ENCODE data around the gene CAPZB.

CAPZB gene

GRCh38 chr1:19429611-19430010 lies 55.7 kb downstream of the CAPZB start:
- peak; percentile 53 for DNase-seq (ENCODE audit: low spot score)

DNA sequence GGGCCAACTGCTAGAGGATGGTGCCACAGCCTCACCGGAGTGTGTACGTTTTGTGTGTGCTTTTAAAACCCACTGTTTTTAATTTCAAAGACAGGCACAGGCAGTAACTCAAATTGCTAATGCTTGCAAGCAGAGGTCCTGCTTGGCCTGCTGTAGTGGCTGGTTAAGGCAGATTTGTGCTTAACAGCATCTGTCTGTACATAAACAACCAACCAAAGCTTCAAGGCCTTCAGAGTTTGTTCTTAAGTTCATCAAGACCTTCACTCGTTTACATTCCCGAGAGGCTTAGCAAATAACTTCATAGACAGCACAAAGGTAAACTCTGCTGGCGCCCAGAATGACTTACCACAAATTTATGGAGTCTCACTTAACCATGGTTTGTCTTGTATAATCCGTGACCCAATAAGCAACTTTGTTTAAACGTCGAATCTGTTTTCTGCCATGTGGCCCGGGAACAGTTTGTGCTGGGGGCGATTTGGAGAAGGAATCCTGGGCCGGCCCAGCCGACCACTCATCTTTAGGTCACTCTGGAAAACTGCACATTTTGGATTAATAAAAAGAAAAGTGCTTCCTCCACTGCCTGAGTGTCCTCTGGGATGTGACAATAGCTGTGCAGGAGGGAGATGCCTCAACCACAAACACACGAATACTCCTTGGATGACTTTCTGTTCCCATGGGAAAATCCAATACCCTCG lies 58.1 kb downstream of the CAPZB start:
- DNase-seq (ENCODE audit: low spot score): no peak

DNA sequence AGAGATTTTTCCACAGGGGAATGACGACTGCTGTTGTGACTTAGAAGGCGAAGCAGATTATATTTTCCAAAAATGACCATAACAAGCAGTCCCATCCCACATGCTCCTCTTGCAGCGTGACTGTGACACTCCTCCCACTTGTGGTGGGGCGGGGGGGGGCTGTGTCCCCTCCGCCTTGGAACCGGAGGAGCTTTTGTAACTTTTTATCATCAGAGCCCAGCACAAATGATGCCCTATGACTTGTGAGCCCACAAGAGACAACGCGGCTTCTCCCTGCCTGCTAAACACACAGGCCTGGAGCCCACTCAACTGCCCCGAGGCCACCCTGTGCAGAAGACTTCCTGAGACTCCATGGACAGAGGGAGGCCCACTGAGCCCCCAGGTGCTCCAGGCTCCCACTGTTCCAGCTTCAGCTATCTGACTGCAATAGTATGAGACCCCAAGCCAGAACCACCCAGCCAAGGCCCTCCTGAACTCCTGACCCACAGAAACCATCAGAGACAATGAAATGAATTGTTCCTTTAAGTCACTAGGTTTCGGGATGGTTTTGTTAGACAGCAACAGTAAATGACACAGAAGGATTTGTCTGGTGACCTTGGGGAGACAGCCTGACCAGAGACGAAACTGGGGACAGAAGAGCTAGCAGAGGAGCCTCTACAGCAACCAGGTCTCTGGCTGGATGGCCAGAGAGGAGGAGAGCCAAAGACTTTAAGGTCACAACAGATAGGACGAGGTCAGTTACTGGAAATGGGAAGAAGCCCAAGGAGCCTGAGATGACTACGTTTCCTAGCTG lies 58.8 kb downstream of the CAPZB start:
- DNase-seq (ENCODE audit: low spot score): no peak

DNA sequence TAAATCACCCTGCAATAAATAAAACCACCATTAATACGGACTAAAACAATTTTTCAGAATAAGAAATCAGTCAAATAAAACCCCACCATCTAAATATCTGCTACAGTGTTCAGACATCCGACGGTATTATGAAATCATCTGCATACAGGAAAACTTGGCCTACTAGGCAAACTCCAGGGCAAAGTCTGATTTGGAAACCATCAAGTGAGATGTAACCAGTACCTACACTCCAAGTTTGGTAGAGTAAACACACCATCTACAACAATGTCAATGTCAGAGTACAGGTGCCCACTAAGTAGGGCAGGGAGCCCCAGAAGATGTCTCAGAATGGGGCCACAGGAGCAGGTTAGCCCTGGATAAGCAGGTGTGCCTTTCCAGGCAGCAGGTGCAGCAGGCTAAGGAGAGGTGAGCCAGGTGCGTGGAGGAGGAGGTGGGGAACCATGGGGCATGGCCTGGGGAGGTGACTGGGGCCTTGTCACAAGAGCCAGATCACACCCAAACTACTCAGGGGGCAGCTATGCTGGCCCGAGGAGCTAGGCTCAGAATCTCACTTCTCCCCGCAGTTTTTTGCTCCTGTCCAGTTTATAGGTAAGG lies 59.6 kb downstream of the CAPZB start:
- no peak for DNase-seq (ENCODE audit: low spot score)

DNA sequence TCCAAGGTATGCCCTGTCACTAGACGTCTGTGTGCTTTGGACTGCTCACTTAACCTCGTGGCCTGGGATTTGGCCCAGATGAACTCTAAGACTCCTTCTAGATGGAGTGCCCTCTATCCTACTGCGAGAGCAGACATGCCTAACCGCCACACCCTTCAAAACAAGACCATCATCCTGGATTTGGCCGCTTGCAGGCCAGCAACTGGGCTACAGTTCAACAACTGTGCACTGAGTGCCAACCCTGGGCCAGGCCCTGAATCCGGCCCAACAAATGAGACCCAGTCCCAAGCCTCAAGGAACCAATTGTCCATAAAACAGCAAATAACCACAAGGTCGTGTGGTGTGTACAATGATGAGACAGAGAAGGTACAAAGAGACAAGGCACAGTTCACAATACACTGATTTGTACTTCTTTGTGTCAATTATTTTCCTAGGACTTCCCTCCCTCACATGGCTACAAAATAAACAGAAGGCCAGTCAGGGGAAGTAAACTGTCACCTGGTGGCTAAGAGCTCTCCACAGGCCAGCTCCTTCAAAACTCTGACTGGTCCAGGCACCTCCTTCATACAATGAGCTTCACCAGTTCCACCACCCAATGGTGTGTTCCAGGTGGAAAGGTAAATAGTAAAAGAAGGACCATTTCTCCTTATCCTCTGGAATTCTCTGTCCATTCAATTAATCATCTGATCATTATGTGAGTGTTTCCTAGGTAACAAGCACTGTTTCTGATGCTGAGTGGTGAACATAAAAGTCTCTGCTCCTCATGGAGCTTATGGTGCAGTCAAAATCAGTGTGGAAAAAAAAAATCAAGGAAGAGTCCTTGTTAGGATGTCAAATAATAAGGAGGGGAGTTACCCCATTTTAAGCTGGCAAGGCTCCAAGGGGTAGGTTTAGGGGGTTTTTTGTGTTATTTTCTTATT lies 60.4 kb downstream of the CAPZB start:
- DNase-seq (ENCODE audit: low spot score): no peak

GRCh38 chr1:19423130-19423529 lies 62.2 kb downstream of the CAPZB start:
- no peak for DNase-seq (ENCODE audit: low spot score)

DNA sequence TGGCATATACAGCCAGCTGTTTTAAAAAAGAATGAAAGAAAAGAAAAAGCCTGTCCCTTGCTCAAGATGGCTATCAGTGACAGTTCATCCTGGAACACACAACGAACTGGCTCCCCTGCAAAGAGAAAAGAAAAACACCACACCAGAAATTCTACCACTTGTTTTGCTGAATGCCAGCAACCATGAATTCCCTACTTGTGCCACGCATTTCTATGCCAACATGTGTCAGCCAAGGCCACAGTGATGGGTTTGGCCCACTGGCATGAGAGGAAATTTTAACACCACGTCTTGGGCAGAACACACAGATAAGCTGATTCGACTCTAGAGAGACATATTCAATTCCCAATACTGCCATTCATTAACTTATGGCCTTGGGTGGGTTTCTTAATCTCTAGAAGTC lies 64.0 kb downstream of the CAPZB start:
- DNase-seq (ENCODE audit: low spot score): no peak

- no peak for DNase-seq (ENCODE audit: low spot score)
Observed at GRCh38 chr1:19420606-19421005, 64.7 kb downstream of the CAPZB start.

DNA sequence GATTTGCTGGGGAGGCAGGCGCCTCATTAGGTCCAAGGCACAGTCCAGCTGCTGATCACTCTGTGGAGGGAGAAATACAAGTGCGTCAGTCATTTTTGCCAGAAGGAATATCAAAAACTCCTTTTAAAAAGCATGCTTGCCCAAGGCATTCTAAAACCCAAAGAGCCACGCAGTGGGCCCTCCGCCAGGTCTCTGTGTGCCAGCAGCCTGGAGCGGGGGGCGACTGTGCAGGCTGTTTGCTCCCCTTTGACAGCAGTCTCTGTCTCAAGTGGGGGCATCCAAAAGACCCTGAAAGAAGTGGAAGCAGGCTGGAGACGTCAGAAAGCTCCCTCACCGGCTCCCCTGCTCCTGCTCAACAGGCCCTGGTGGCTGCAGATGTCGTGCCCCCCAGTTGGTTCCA lies 65.6 kb downstream of the CAPZB start:
- DNase-seq (ENCODE audit: low spot score): no peak

DNA sequence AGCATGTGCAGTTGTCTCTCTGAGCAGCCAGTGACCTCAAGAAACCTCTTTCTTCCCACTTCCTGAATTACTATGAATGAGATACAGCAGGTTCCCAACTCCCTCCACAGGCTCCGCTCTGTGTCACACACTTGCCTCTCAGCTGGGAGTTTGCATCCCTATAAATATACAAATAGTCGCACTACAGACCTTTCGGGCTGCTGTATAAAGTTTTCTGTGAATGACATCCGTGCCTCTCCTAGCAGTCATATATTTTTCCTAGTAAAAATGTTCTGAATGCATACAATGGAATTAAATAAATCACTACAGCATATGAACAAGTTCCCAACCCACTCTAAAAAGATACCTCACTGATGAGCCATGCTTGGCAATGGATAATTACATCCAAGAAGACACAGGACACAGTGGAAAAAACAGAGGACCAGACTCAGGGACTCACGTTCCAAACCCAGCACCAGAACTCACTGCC lies 66.8 kb downstream of the CAPZB start:
- no peak for DNase-seq (ENCODE audit: low spot score)

DNA sequence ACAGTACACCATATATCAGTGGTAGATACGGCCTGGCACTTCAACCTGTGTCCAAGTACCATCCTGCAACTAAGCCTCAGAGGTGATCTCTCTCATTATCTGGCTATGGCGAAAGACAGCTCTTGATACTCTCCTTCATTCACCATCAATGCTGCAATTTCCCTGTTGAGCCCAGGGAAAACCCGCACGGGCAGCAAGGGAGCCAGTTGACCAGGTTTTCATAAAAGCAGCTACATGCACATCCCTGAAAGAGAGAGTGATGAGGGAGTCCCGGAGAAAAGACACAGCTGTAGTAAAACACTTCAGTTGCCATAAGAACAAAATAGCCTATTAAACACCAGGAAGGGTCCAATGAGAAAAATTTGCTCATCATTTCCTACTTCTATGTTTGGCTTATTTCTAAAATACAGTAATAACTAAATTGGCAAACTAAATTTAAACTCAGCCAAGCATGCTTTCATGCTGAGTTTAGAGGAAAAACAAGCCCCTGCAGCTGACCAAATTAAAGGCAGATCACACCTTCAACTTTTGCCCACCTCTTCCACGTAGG lies 68.3 kb downstream of the CAPZB start:
- DNase-seq (ENCODE audit: low spot score): no peak

GRCh38 chr1:19416145-19416544 lies 69.2 kb downstream of the CAPZB start:
- no peak for DNase-seq (ENCODE audit: low spot score)

DNA sequence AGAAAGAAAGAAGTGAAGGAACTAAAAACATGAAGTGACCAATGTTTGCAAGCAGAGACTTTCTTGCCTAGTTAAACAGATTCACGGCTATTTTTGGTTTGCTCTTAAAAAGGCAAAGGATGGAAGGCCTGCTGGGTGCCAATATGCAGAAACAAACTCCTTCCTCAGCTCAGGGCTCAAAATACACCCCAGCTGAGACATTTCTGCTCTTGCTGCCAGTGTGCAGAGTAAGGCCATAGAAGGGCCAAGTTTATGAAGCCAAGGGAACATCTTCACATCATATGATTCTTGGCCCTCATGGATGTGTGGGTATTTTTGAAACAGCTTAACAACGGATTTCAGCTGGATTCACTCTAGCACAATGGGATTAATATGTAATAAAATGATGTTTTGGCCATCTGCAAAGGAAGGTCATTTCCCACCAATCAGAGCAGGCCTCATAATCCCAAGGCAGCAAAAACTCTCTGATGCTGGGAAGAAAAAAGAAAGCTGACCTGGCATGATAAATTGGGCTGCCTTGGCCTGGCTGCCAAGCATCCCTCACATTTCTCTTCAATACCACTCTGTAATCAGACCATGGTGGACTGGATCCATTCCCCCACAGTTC lies 70.7 kb downstream of the CAPZB start:
- no peak for DNase-seq (ENCODE audit: low spot score)

DNA sequence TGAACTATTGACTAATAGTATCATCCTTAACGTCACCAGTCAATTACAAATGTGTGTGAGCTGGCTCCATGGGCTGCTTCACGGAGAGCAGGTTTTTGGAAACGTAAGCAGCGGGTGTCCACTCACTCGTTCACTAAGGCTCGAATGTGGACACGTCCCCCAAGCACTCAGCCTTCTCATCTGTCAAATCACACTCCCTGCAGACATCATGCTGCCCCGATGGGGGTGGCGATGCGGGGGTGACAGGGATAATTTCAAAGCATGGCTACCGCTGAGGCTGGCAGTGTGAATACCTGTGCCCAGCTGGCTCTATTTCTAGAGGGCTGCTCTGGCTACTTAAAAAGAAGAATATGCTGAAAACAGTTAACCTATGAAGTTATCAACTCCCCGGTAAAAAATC lies 71.3 kb downstream of the CAPZB start:
- DNase-seq (ENCODE audit: low spot score): no peak

DNA sequence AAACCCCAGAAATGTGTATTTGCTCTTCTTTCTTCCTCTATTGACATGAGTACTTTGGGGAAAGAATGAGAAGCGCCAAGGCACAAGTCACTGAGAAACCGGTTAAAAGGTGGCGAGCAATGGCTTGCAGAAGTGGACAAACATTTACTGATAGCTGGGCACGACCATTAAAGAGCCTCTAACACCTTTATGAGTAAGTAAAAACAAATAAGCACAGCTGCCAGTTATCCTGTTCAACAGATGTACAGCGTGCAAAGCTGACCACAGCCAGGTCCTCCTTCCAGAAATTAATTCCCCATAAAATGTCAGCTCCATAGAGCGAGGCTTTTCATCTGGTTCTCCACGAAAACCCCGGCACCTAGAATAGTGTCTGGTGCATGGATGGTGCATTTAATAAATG lies 72.7 kb downstream of the CAPZB start:
- no peak for DNase-seq (ENCODE audit: low spot score)

GRCh38 chr1:19411612-19412011 lies 73.7 kb downstream of the CAPZB start:
- no peak for DNase-seq (ENCODE audit: low spot score)

- no peak for DNase-seq (ENCODE audit: low spot score)
Observed at GRCh38 chr1:19410393-19410792, 74.9 kb downstream of the CAPZB start.

DNA sequence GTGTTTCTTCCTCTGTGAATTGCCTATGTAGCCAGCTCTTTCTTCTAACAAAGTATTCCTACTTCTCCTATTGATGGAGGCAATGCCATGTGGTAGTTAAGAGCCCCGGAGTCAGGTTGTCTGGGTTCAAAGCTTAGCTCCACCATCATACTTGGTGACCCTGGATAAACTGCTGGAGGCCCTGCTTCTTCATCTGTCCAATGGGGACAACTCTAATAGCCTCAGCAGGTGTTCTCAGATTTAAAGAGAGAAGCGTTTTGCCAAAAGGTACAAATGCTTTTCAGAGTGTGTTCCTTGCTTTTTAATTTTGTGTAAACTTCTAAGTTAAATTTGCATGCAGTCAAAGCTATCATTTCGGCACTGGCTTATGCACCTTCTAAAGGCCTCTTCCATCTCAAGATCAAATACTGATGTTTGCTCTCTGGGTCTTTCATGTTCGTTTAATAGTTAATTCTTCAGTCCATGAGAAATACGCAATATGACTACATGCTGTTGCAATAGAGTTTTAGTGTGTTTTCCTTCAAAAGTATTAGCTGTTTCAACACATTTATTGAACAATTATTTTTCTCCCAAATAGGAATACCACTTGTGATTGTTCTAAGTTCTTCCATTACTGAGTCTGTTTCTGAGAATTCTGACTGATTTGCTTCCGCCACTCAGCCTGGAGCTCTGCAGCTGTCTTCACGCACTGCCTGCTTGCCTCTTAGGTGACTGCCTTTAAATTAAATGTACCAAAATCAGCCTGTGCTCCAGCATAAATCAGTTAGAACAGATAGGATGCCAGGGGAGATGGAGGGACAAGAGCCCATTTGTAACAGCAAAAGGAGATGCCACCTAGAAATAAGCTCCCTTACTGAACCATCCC lies 75.6 kb downstream of the CAPZB start:
- no peak for DNase-seq (ENCODE audit: low spot score)

GRCh38 chr1:19407494-19408096 lies 77.7 kb downstream of the CAPZB start:
- no peak for DNase-seq (ENCODE audit: low spot score)

DNA sequence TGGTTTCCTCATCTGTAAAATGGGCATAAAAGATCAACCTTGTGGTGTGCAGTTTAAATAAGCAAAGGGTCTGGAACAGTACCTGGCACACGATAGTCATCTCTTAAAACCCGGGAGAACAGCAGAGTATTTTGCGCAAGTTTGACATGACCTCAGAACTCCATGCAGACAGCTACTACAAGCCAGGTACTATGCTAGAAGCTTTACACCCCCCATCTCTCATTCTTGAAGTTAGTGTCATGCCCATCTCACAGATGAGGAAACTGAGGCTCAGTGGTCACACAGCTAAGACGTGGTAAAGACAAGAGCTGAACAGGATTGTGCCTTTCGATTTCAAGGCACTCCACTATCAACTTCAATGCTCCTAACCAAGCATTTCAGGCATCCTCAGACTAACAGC lies 78.7 kb downstream of the CAPZB start:
- DNase-seq (ENCODE audit: low spot score): no peak

Measured in SW480 (cell line).